WTC11 (cell line): ENCODE data around the gene CLCN4. TPM values are rescaled to one million over a fixed set of nuclear protein-coding genes. Genes with fewer than 3 reads are reported as not detected.

Experiments used
- ATAC-seq: fragments of 200-7000 bp; cut with Tn5 transposase; 2 replicates; pipeline ENCODE4 v1.10.0; 2021; ENCODE audit warnings: mild to moderate bottlenecking, moderate library complexity
- CTCF ChIA-PET: fragments of 300-600 bp; sonication (Branson Sonifier 250); formaldehyde crosslinking; loops from one replicate; lab custom pipeline; 2021; ENCODE audit warnings: antibody characterized with exemption; lab: Charles Lee
- POLR2A ChIA-PET: fragments of 350-600 bp; sonication (Branson Sonifier 250); formaldehyde crosslinking; loops from one replicate; lab custom pipeline; 2021; ENCODE audit warnings: antibody characterized with exemption; lab: Charles Lee
- DNase-seq: peaks from one replicate; pipeline ENCODE4 v3.0.0; 2021; ENCODE audit warnings: low spot score
- H3K27ac Mint-ChIP-seq: 2 replicates; pipeline ENCODE4 v1.8.0; 2021; ENCODE audit warnings: mixed read lengths
- H3K27me3 Mint-ChIP-seq: 2 replicates; pipeline ENCODE4 v1.8.0; 2021; ENCODE audit warnings: low read depth, mild to moderate bottlenecking, moderate library complexity, mixed read lengths
- H3K36me3 Mint-ChIP-seq: 2 replicates; pipeline ENCODE4 v1.8.0; 2021; ENCODE audit warnings: mixed read lengths
- H3K4me1 Mint-ChIP-seq: 2 replicates; pipeline ENCODE4 v1.8.0; 2022; ENCODE audit warnings: mixed read lengths
- H3K4me3 Mint-ChIP-seq: 2 replicates; pipeline ENCODE4 v1.8.0; 2021; ENCODE audit warnings: mild to moderate bottlenecking, moderate library complexity, mixed read lengths
- H3K9me3 Mint-ChIP-seq: 2 replicates; pipeline ENCODE4 v1.8.0; 2021; ENCODE audit warnings: mixed read lengths
- AFF4 ChIP-seq: sonication (generic); formaldehyde crosslinking; IDR thresholded peaks from 2 replicates; pipeline ENCODE4 v1.8.1; 2023; ENCODE audit warnings: mild to moderate bottlenecking, missing genetic modification reagents, borderline replicate concordance
- ARID4B ChIP-seq: sonication (generic); formaldehyde crosslinking; IDR thresholded peaks from 2 replicates; pipeline ENCODE4 v1.8.0; 2023; ENCODE audit warnings: missing genetic modification reagents, mild to moderate bottlenecking, borderline replicate concordance
- ESRRA ChIP-seq: sonication (generic); formaldehyde crosslinking; IDR thresholded peaks from 2 replicates; pipeline ENCODE4 v1.8.1; 2022; ENCODE audit warnings: mild to moderate bottlenecking, missing genetic modification reagents, borderline replicate concordance
- FOXK1 ChIP-seq: sonication (generic); formaldehyde crosslinking; IDR thresholded peaks from 2 replicates; pipeline ENCODE4 v1.8.0; 2022; ENCODE audit warnings: mild to moderate bottlenecking, moderate library complexity, missing genetic modification reagents
- GABPB1 ChIP-seq: sonication (generic); formaldehyde crosslinking; IDR thresholded peaks from 2 replicates; pipeline ENCODE4 v1.8.1; 2023; ENCODE audit warnings: mild to moderate bottlenecking, missing genetic modification reagents
- GTF2I ChIP-seq: fragments of 250-450 bp; sonication (Bioruptor Pico); conservative IDR thresholded peaks from 2 replicates; pipeline ENCODE4 v1.4.0; 2021; ENCODE audit warnings: mild to moderate bottlenecking
- IRF2 ChIP-seq: sonication (generic); formaldehyde crosslinking; IDR thresholded peaks from 2 replicates; pipeline ENCODE4 v1.8.0; 2022; ENCODE audit warnings: low read depth, missing genetic modification reagents, borderline replicate concordance
- MYBL2 ChIP-seq: sonication (generic); formaldehyde crosslinking; IDR thresholded peaks from 2 replicates; pipeline ENCODE4 v1.8.1; 2023; ENCODE audit warnings: mild to moderate bottlenecking, moderate library complexity, missing genetic modification reagents
- NFE2L1 ChIP-seq: sonication (generic); formaldehyde crosslinking; IDR thresholded peaks from 2 replicates; pipeline ENCODE4 v1.8.1; 2023; ENCODE audit warnings: missing genetic modification reagents
- SMAD3 ChIP-seq: sonication (generic); formaldehyde crosslinking; IDR thresholded peaks from 2 replicates; pipeline ENCODE4 v1.8.0; 2022; ENCODE audit warnings: missing genetic modification reagents, mild to moderate bottlenecking, borderline replicate concordance
- SMAD4 ChIP-seq: sonication (generic); formaldehyde crosslinking; IDR thresholded peaks from 2 replicates; pipeline ENCODE4 v1.8.0; 2022; ENCODE audit warnings: mild to moderate bottlenecking, missing genetic modification reagents
- TEAD4 ChIP-seq: sonication (generic); formaldehyde crosslinking; IDR thresholded peaks from 2 replicates; pipeline ENCODE4 v1.8.0; 2022; ENCODE audit warnings: mild to moderate bottlenecking, missing genetic modification reagents
- ZNF138 ChIP-seq: sonication (generic); formaldehyde crosslinking; conservative IDR thresholded peaks from 2 replicates; pipeline ENCODE4 v1.8.1; 2022; ENCODE audit warnings: mild to moderate bottlenecking, moderate library complexity, missing genetic modification reagents
- ZNF317 ChIP-seq: sonication (generic); formaldehyde crosslinking; IDR thresholded peaks from 2 replicates; pipeline ENCODE4 v1.8.1; 2023; ENCODE audit warnings: low read depth, mild to moderate bottlenecking, moderate library complexity, missing genetic modification reagents, borderline replicate concordance
- ZNF671 ChIP-seq: fragments of 250-450 bp; sonication (Bioruptor Pico); IDR thresholded peaks from 2 replicates; pipeline ENCODE4 v1.8.0; 2021; ENCODE audit warnings: mild to moderate bottlenecking
- total RNA-seq: library from RNA; stranded (reverse); gene quantifications from 3 replicates; pipeline ENCODE4 v1.2.3, GENCODE V29; 2021
- TF ChIP-seq, protein P1 (sequence below): fragments of 250-450 bp; sonication (Bioruptor Pico); IDR thresholded peaks from 2 replicates; pipeline ENCODE4 v1.9.0; 2021; ENCODE audit warnings: mild to moderate bottlenecking, borderline replicate concordance
- TF ChIP-seq, protein P2 (sequence below): sonication (generic); formaldehyde crosslinking; IDR thresholded peaks from 2 replicates; pipeline ENCODE4 v1.8.0; 2022; ENCODE audit warnings: mild to moderate bottlenecking, missing genetic modification reagents

CLCN4 gene
- total RNA-seq, 1 experiment from 2014 or later: 8.9 TPM

- TF ChIP-seq AFF4 (CRISPR knock-in tag): no peak
- TF ChIP-seq FOXK1: no peak
- no peak for TF ChIP-seq MYBL2
- TF ChIP-seq, protein P1, sequence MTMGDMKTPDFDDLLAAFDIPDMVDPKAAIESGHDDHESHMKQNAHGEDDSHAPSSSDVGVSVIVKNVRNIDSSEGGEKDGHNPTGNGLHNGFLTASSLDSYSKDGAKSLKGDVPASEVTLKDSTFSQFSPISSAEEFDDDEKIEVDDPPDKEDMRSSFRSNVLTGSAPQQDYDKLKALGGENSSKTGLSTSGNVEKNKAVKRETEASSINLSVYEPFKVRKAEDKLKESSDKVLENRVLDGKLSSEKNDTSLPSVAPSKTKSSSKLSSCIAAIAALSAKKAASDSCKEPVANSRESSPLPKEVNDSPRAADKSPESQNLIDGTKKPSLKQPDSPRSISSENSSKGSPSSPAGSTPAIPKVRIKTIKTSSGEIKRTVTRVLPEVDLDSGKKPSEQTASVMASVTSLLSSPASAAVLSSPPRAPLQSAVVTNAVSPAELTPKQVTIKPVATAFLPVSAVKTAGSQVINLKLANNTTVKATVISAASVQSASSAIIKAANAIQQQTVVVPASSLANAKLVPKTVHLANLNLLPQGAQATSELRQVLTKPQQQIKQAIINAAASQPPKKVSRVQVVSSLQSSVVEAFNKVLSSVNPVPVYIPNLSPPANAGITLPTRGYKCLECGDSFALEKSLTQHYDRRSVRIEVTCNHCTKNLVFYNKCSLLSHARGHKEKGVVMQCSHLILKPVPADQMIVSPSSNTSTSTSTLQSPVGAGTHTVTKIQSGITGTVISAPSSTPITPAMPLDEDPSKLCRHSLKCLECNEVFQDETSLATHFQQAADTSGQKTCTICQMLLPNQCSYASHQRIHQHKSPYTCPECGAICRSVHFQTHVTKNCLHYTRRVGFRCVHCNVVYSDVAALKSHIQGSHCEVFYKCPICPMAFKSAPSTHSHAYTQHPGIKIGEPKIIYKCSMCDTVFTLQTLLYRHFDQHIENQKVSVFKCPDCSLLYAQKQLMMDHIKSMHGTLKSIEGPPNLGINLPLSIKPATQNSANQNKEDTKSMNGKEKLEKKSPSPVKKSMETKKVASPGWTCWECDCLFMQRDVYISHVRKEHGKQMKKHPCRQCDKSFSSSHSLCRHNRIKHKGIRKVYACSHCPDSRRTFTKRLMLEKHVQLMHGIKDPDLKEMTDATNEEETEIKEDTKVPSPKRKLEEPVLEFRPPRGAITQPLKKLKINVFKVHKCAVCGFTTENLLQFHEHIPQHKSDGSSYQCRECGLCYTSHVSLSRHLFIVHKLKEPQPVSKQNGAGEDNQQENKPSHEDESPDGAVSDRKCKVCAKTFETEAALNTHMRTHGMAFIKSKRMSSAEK (CRISPR knock-in tag): no peak
- TF ChIP-seq GTF2I (CRISPR knock-in tag): no peak
- no peak for TF ChIP-seq ESRRA (CRISPR knock-in tag)
- no peak for TF ChIP-seq ZNF671
- TF ChIP-seq NFE2L1 (CRISPR knock-in tag): no peak
- no peak for TF ChIP-seq ZNF138 (CRISPR knock-in tag)
- TF ChIP-seq SMAD4 (CRISPR knock-in tag): no peak
- TF ChIP-seq, all 79 proteins: peak for 0
Observed at GRCh38 chrX:10135561-10136399, 21.0 kb upstream of the CLCN4 start (continued).

DNA sequence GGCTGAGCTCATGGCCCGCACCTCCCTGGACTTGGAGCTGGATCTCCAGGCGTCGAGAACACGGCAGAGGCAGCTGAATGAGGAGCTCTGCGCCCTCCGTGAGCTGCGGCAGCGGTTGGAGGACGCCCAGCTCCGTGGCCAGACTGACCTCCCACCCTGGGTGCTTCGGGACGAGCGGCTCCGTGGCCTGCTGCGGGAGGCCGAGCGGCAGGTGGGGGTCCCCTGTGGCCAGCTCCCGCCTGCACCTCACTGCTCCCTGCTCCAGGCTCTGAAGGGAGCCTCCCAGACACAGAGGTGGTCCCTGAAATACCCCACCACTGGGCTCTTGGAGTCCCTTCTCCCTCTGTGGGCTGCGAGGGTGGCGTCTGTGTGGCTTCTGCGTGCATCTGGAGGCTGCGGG, 18.0 kb upstream of the CLCN4 start:
- ChIA-PET CTCF (no interaction called here), POLR2A (no interaction called here)
- Mint-ChIP-seq H3K27ac (no peak overlapping the region), H3K27me3 (no peaks in the 10 kb centered on the region), H3K36me3 (peaks cover 41% of the 10 kb centered on the region), H3K9me3 (no peaks in the 10 kb centered on the region), H3K4me1 (no peaks in the 10 kb centered on the region), H3K4me3 (no peak overlapping the region)
- ATAC-seq: no peak
- DNase-seq: no peak
- TF ChIP-seq, protein P1 (CRISPR knock-in tag): no peak
- TF ChIP-seq GABPB1 (CRISPR knock-in tag): no peak
- no peak for TF ChIP-seq ZNF138 (CRISPR knock-in tag)
- TF ChIP-seq TEAD4 (CRISPR knock-in tag): no peak
- TF ChIP-seq, protein P2, sequence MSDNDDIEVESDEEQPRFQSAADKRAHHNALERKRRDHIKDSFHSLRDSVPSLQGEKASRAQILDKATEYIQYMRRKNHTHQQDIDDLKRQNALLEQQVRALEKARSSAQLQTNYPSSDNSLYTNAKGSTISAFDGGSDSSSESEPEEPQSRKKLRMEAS: no peak
- TF ChIP-seq ARID4B (CRISPR knock-in tag): no peak
- TF ChIP-seq ZNF317 (CRISPR knock-in tag): no peak
- TF ChIP-seq SMAD3 (CRISPR knock-in tag): no peak
- TF ChIP-seq IRF2 (CRISPR knock-in tag): no peak
